DOHH2 (cell line): ENCODE measurements around the gene ABHD4.

Experiments
- EZH2phosphoT487 ChIP-seq: fragments of 200-600 bp; sonication (generic); IDR thresholded peaks from 2 replicates; pipeline ENCODE4 v1.6.1; 2017; ENCODE audit warnings: borderline replicate concordance, mild to moderate bottlenecking, antibody characterized with exemption, low read length, moderate library complexity, mixed read lengths
- TF ChIP-seq, protein P1 (sequence below): fragments of 200-600 bp; sonication (generic); IDR thresholded peaks from one replicate; pipeline ENCODE4 v1.5.1; 2014; ENCODE audit warnings: antibody characterized with exemption, mild to moderate bottlenecking, low read depth, low read length; ENCODE audit not compliant: poor library complexity, severe bottlenecking

DNA sequence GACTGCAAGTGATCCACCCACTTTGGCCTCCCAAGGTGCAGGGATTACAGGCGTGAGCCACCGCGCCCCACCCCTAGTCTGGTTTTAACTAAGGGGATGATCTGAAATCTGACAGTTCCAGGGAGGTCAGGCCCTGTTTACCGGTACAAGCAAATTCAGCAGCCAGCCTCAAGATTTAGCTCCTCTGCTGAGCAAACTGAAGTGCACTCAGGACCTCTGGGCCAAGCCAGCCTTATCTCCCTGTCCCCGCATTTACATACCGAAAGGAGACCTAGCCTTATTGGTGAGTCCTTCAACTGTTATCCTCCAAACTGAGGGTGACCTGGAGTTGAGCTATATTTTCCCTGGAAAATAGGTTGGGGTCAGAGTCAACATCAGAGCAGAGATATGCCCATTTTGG is 835 bp upstream of the ABHD4 start:
- TF ChIP-seq, protein P1, sequence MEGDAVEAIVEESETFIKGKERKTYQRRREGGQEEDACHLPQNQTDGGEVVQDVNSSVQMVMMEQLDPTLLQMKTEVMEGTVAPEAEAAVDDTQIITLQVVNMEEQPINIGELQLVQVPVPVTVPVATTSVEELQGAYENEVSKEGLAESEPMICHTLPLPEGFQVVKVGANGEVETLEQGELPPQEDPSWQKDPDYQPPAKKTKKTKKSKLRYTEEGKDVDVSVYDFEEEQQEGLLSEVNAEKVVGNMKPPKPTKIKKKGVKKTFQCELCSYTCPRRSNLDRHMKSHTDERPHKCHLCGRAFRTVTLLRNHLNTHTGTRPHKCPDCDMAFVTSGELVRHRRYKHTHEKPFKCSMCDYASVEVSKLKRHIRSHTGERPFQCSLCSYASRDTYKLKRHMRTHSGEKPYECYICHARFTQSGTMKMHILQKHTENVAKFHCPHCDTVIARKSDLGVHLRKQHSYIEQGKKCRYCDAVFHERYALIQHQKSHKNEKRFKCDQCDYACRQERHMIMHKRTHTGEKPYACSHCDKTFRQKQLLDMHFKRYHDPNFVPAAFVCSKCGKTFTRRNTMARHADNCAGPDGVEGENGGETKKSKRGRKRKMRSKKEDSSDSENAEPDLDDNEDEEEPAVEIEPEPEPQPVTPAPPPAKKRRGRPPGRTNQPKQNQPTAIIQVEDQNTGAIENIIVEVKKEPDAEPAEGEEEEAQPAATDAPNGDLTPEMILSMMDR: no peak
- TF ChIP-seq EZH2phosphoT487: no peak
